HG02588 (cell line): Measurements from ENCODE around the gene OR52A5.

ENCODE experiments used
- ATAC-seq: cut with Tn5 transposase; IDR thresholded peaks from one replicate; pipeline ENCODE4 v1.9.1; 2021; ENCODE audit warnings: mild to moderate bottlenecking, moderate library complexity; ENCODE audit not compliant: unreplicated experiment

OR52A5 gene

GRCh38 chr11:5117588-5117987 lies 20.6 kb downstream of the OR52A5 start:
- ATAC-seq = no peak

GRCh38 chr11:5115339-5115738 lies 22.8 kb downstream of the OR52A5 start:
- ATAC-seq = no peak

- ATAC-seq = no peak
Measured at GRCh38 chr11:5107285-5107684, 30.9 kb downstream of the OR52A5 start.

GRCh38 chr11:5103066-5103465 lies 35.1 kb downstream of the OR52A5 start:
- ATAC-seq = no peak

GRCh38 chr11:5102246-5102645 lies 35.9 kb downstream of the OR52A5 start:
- no peak for ATAC-seq

- no peak for ATAC-seq
Measured at GRCh38 chr11:5096011-5096410, 42.1 kb downstream of the OR52A5 start.

- no peak for ATAC-seq
Measured at GRCh38 chr11:5092821-5093585, 45.2 kb downstream of the OR52A5 start.

- ATAC-seq = no peak
Measured at GRCh38 chr11:5090668-5091067, 47.5 kb downstream of the OR52A5 start.

- no peak for ATAC-seq
Measured at GRCh38 chr11:5088556-5088955, 49.6 kb downstream of the OR52A5 start.

GRCh38 chr11:5083602-5084001 lies 54.6 kb downstream of the OR52A5 start:
- ATAC-seq = no peak

GRCh38 chr11:5081405-5081804 lies 56.8 kb downstream of the OR52A5 start:
- ATAC-seq = no peak
